Measurements from ENCODE around the gene PGA5. TPM values are rescaled to one million over a fixed set of nuclear protein-coding genes. Genes with fewer than 3 reads are reported as not detected.

Gene PGA5
- total RNA-seq, 4 donors from 2014 or later, result 0.19 to 0.22 TPM; not detected in 2

GRCh38 chr11:61283613-61284012 lies 42.6 kb downstream of the PGA5 start:
- Histone ChIP-seq H3K4me3 (no peak overlapping the region), H3K4me1 (peaks cover 0 to 24% (median 15%) of the 10 kb centered on the region in 3 donors), H3K9me3 (no peaks in the 10 kb centered on the region), H3K27me3 (peaks cover 0 to 7% (median 0%) of the 10 kb centered on the region in 4 donors), H3K36me3 (no peaks in the 10 kb centered on the region), H3K27ac (no peak overlapping the region)
- no peak for DNase-seq
- TF ChIP-seq CTCF (IDR thresholded peaks at IDR 0.05), result no peak
- no peak for TF ChIP-seq POLR2A (IDR thresholded peaks at IDR 0.05)
- WGBS, 2 donors, result 92 to 100% methylated on average over 4 of the region's 4 CpGs
- intact Hi-C loops (cut with DNase I), result no loop called here

- Histone ChIP-seq H3K27ac (no peak overlapping the region), H3K36me3 (no peaks in the 10 kb centered on the region), H3K27me3 (peaks cover 0 to 17% (median 0%) of the 10 kb centered on the region in 4 donors), H3K9me3 (no peaks in the 10 kb centered on the region), H3K4me1 (no peaks in the 10 kb centered on the region), H3K4me3 (no peak overlapping the region)
- DNase-seq, result no peak
- 61 to 79% methylated on average over 14 of the region's 14 CpGs for WGBS, 2 donors
- TF ChIP-seq CTCF (IDR thresholded peaks at IDR 0.05) (no peak), POLR2A (IDR thresholded peaks at IDR 0.05) (no peak)
- intact Hi-C loops (cut with DNase I), result no loop called here
Observed at GRCh38 chr11:61287338-61287977, 46.5 kb downstream of the PGA5 start.

DNA sequence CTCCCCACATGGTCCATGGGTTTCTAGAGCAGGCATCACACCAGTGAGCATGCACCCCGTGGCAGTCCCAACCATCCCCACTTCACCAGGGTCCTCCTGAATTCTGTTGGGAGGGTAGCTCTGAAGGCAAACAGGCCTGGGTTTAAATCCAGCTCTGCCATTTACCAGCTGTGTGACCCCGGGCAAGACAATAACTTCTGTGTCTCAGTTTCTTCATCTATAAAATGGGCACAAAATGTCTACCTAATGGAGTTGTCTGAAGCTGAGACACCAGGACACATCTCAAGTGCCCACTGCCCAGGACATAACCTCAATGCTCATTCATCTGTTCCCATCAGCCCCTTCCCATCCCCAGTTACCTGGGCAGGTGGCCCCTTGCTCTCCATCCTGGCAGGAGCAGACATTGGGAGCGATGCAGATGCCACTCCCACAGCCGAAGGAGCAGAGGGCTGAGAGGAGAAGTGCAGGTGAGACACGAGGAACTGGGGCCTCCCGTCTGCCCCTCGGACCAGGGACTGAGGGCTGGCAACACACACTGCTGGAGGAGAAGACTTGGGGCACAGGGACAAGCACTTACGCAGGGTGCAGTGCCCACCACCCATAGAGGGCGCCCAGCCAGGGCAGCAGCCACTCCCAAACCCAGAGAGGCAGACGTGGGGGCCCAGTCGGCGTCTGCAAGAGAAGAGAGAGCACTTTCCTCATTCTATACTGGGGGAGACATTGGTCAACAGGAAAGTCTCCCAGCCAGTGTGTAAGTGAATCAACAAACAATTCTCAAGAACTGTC lies 50.1 kb downstream of the PGA5 start:
- 75 to 94% methylated on average over 9 to 10 of the region's 12 CpGs for WGBS, 2 donors
- Histone ChIP-seq H3K4me1 (peaks cover 19 to 26% (median 22%) of the 10 kb centered on the region in 3 donors), H3K4me3 (no peak overlapping the region), H3K27me3 (peaks cover 0 to 46% (median 0%) of the 10 kb centered on the region in 4 donors), H3K36me3 (no peaks in the 10 kb centered on the region), H3K9me3 (no peaks in the 10 kb centered on the region), H3K27ac (no peak overlapping the region)
- no peak for DNase-seq
- intact Hi-C loops (cut with DNase I), result no loop called here
- TF ChIP-seq POLR2A (IDR thresholded peaks at IDR 0.05), result no peak
- no peak for TF ChIP-seq CTCF (IDR thresholded peaks at IDR 0.05)

DNA sequence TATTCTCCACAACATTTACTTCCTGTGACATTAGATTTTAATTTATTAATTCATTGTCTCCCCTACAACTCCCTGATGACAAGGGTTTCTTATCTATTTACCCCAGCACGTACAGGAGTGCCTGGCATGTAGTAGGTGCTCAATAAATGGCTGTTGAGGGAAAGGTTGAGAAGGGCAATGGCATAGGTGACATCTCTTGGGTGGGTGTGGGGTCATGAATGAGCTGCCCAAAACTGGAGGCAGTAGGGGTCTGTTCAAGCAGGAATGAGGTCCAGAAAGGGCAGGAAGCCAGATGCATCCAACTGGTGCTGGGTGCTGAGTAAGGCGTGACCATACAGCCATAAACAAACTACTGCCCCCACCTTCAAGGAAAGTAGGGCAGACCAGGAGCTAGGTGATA lies 51.4 kb downstream of the PGA5 start:
- Histone ChIP-seq H3K27me3 (peaks cover 0 to 46% (median 0%) of the 10 kb centered on the region in 4 donors), H3K27ac (no peak overlapping the region), H3K4me1 (peaks cover 23 to 33% (median 27%) of the 10 kb centered on the region in 3 donors), H3K36me3 (no peaks in the 10 kb centered on the region), H3K4me3 (no peak overlapping the region), H3K9me3 (no peaks in the 10 kb centered on the region)
- TF ChIP-seq POLR2A (IDR thresholded peaks at IDR 0.05) (no peak), CTCF (IDR thresholded peaks at IDR 0.05) (no peak)
- intact Hi-C loops (cut with DNase I), result no loop called here
- 88 to 91% methylated on average over 2 of the region's 2 CpGs for WGBS, 2 donors
- DNase-seq, result no peak

All from esophagus squamous epithelium (tissue), 5 donors.